Hepatocyte (in vitro differentiated cells): Measurements from ENCODE around the gene RMDN2. TPM values are rescaled to one million over a fixed set of nuclear protein-coding genes. Genes with fewer than 3 reads are reported as not detected.

Source experiments
- DNase-seq: peaks from one replicate; pipeline ENCODE4 v3.0.0-alpha.2; 2016; ENCODE audit warnings: low spot score
- H2AFZ ChIP-seq: fragments of 200-600 bp; sonication (generic); 2 replicates; pipeline ENCODE4 v1.6.0; 2016; ENCODE audit warnings: antibody characterized with exemption, mild to moderate bottlenecking
- H3K27ac ChIP-seq: fragments of 200-600 bp; sonication (generic); 2 replicates; pipeline ENCODE4 v1.5.1; 2016; ENCODE audit warnings: mild to moderate bottlenecking
- H3K27me3 ChIP-seq: fragments of 200-600 bp; sonication (generic); 2 replicates; pipeline ENCODE4 v1.6.1; 2016
- H3K36me3 ChIP-seq: fragments of 200-600 bp; sonication (generic); replicated peaks from 2 replicates; pipeline ENCODE4 v1.5.1; 2016; ENCODE audit warnings: low read depth; ENCODE audit not compliant: insufficient read depth
- H3K4me1 ChIP-seq: fragments of 200-600 bp; sonication (generic); 2 replicates; pipeline ENCODE4 v1.5.1; 2016; ENCODE audit warnings: mild to moderate bottlenecking, moderate library complexity; ENCODE audit not compliant: insufficient read depth
- H3K4me2 ChIP-seq: fragments of 200-600 bp; sonication (generic); 2 replicates; pipeline ENCODE4 v1.6.0; 2016
- H3K4me3 ChIP-seq: fragments of 200-600 bp; sonication (generic); 2 replicates; pipeline ENCODE4 v1.5.1; 2016; ENCODE audit warnings: mild to moderate bottlenecking
- H3K79me2 ChIP-seq: fragments of 200-600 bp; sonication (generic); 2 replicates; pipeline ENCODE4 v1.6.0; 2017; ENCODE audit warnings: mild to moderate bottlenecking
- H3K9me2 ChIP-seq: fragments of 200-600 bp; sonication (generic); replicated peaks from 2 replicates; pipeline ENCODE4 v1.6.0; 2017; ENCODE audit warnings: mild to moderate bottlenecking; ENCODE audit not compliant: insufficient read depth
- H3K9me3 ChIP-seq: fragments of 200-600 bp; sonication (generic); 2 replicates; pipeline ENCODE4 v1.5.1; 2016; ENCODE audit warnings: low read depth, mild to moderate bottlenecking
- H4K20me1 ChIP-seq: fragments of 200-600 bp; sonication (generic); 2 replicates; pipeline ENCODE4 v1.6.0; 2016; ENCODE audit warnings: mild to moderate bottlenecking; ENCODE audit not compliant: insufficient read depth, poor library complexity, severe bottlenecking
- CTCF ChIP-seq: fragments of 200-600 bp; sonication (generic); IDR thresholded peaks from 2 replicates; pipeline ENCODE4 v1.5.1; 2016; ENCODE audit warnings: antibody characterized with exemption, mild to moderate bottlenecking; ENCODE audit not compliant: poor library complexity
- EZH2 ChIP-seq: fragments of 200-600 bp; sonication (generic); IDR thresholded peaks from 2 replicates; pipeline ENCODE4 v1.6.1; 2016; ENCODE audit warnings: antibody characterized with exemption, mild to moderate bottlenecking, borderline replicate concordance
- EZH2phosphoT487 ChIP-seq: fragments of 200-600 bp; sonication (generic); IDR thresholded peaks from one replicate; pipeline ENCODE4 v1.6.1; 2018; ENCODE audit warnings: antibody characterized with exemption, mild to moderate bottlenecking, low read depth, moderate library complexity; ENCODE audit not compliant: unreplicated experiment, severe bottlenecking
- WGBS: methylation state at CpG from one replicate; pipeline ENCODE4 v1.1.6; 2016; ENCODE audit warnings: low lambda C conversion rate; ENCODE audit errors: missing lambda C conversion rate; 5-methylcytosine and 5-hydroxymethylcytosine counted together
- polyA plus RNA-seq: library from polyadenylated mRNA; unstranded; fragments of >200 nt; fragmentation: Nextera tagmentation; extraction: Ambion mirVana; gene quantifications from 2 replicates; pipeline ENCODE4 v1.2.1, GENCODE V29; 2016
- total RNA-seq: library from RNA; depleted of rRNA; stranded (reverse); fragments of >200 nt; gene quantifications from 2 replicates; pipeline ENCODE4 v1.2.3, GENCODE V29; 2014

RMDN2 gene
- total and polyA plus RNA-seq, 2 experiments from 2014 or later = 9.3 to 14.6 TPM

GRCh38 chr2:38021589-38021988 lies 96.5 kb downstream of the RMDN2 start:
- no peak for DNase-seq
- no peak overlapping the region for H3K27ac ChIP-seq
- no peaks in the 10 kb centered on the region for H3K9me3 ChIP-seq
- TF ChIP-seq CTCF (no peak), EZH2phosphoT487 (no peak), EZH2 (no peak)
- H3K36me3 ChIP-seq = no peaks in the 10 kb centered on the region
- WGBS = 98% methylated on average over 9 of the region's 9 CpGs
- H3K4me2 ChIP-seq = no peak overlapping the region
- H4K20me1 ChIP-seq = no peaks in the 10 kb centered on the region
- no peaks in the 10 kb centered on the region for H3K79me2 ChIP-seq
- H3K4me1 ChIP-seq = no peaks in the 10 kb centered on the region
- no peaks in the 10 kb centered on the region for H3K27me3 ChIP-seq
- no peak overlapping the region for H3K4me3 ChIP-seq
- H3K9me2 ChIP-seq = no peaks in the 10 kb centered on the region
- no peak overlapping the region for H2AFZ ChIP-seq

GRCh38 chr2:38026846-38027245 lies 101.8 kb downstream of the RMDN2 start:
- DNase-seq = no peak
- no peak overlapping the region for H2AFZ ChIP-seq
- H3K4me3 ChIP-seq = no peak overlapping the region
- H4K20me1 ChIP-seq = no peaks in the 10 kb centered on the region
- H3K4me2 ChIP-seq = no peak overlapping the region
- H3K79me2 ChIP-seq = no peaks in the 10 kb centered on the region
- H3K9me3 ChIP-seq = no peaks in the 10 kb centered on the region
- no peaks in the 10 kb centered on the region for H3K4me1 ChIP-seq
- H3K9me2 ChIP-seq = no peaks in the 10 kb centered on the region
- 84% methylated on average over 2 of the region's 2 CpGs for WGBS
- no peak overlapping the region for H3K27ac ChIP-seq
- no peaks in the 10 kb centered on the region for H3K36me3 ChIP-seq
- H3K27me3 ChIP-seq = no peaks in the 10 kb centered on the region
- TF ChIP-seq EZH2 = no peak
- no peak for TF ChIP-seq EZH2phosphoT487
- TF ChIP-seq CTCF = no peak

- Histone ChIP-seq H3K27me3 (no peaks in the 10 kb centered on the region), H3K36me3 (no peaks in the 10 kb centered on the region), H3K79me2 (no peaks in the 10 kb centered on the region), H3K9me3 (no peaks in the 10 kb centered on the region), H3K4me1 (no peaks in the 10 kb centered on the region), H3K9me2 (no peaks in the 10 kb centered on the region), H3K4me3 (no peak overlapping the region), H2AFZ (no peak overlapping the region), H3K27ac (no peak overlapping the region), H3K4me2 (no peak overlapping the region), H4K20me1 (no peaks in the 10 kb centered on the region)
- no peak for DNase-seq
- WGBS = 91% methylated on average over 4 of the region's 4 CpGs
- no peak for TF ChIP-seq EZH2phosphoT487
- TF ChIP-seq CTCF = no peak
- TF ChIP-seq EZH2 = no peak
These were observed 103.7 kb downstream of the RMDN2 start for GRCh38 chr2:38028829-38029228.

- no peak for TF ChIP-seq EZH2
- TF ChIP-seq CTCF = no peak
- no peak for TF ChIP-seq EZH2phosphoT487
- WGBS = 91% methylated on average over 5 of the region's 5 CpGs
- DNase-seq = no peak
- Histone ChIP-seq H3K4me2 (no peak overlapping the region), H3K27ac (no peak overlapping the region), H3K9me2 (no peaks in the 10 kb centered on the region), H4K20me1 (no peaks in the 10 kb centered on the region), H3K4me3 (no peak overlapping the region), H2AFZ (no peak overlapping the region), H3K9me3 (no peaks in the 10 kb centered on the region), H3K79me2 (no peaks in the 10 kb centered on the region), H3K36me3 (no peaks in the 10 kb centered on the region), H3K27me3 (no peaks in the 10 kb centered on the region), H3K4me1 (no peaks in the 10 kb centered on the region)
These were observed 104.4 kb downstream of the RMDN2 start for GRCh38 chr2:38029512-38029911.
